ENCODE results near the gene ALCAM.

Gene ALCAM

GRCh38 chr3:105527535-105527934 lies 160.8 kb downstream of the ALCAM start:
- no peak for TF ChIP-seq REST (IDR thresholded peaks at IDR 0.05; ENCODE audit: insufficient replicate concordance, low read depth)
- no peaks in the 10 kb centered on the region for H3K27me3 ChIP-seq (ENCODE audit: insufficient read depth, poor library complexity, severe bottlenecking)
- no peak overlapping the region for H3K4me3 ChIP-seq (replicated peaks; ENCODE audit: insufficient read depth, low read length)
- no peak overlapping the region for H3K27ac ChIP-seq (replicated peaks)
- no peak for DNase-seq (ENCODE audit: low read depth in 1 of 2, low spot score in 1 of 2)

- Histone ChIP-seq H3K27me3 (ENCODE audit: insufficient read depth, poor library complexity, severe bottlenecking) (no peaks in the 10 kb centered on the region), H3K27ac (replicated peaks) (no peak overlapping the region), H3K4me3 (replicated peaks; ENCODE audit: insufficient read depth, low read length) (no peak overlapping the region)
- no peak for DNase-seq (ENCODE audit: low read depth in 1 of 2, low spot score in 1 of 2)
- TF ChIP-seq SPI1 (IDR thresholded peaks at IDR 0.05; ENCODE audit: borderline replicate concordance, low read depth) (no peak), GABPA (IDR thresholded peaks at IDR 0.05; ENCODE audit: low read depth) (no peak), REST (IDR thresholded peaks at IDR 0.05; ENCODE audit: insufficient replicate concordance, low read depth) (no peak), CTCF (IDR thresholded peaks at IDR 0.05; ENCODE audit: insufficient read depth, low read length) (no peak), POLR2AphosphoS5 (IDR thresholded peaks at IDR 0.05; ENCODE audit: low read depth) (no peak)
Measured at GRCh38 chr3:105527949-105528348, 161.2 kb downstream of the ALCAM start.

- no peak for TF ChIP-seq GABPA (IDR thresholded peaks at IDR 0.05; ENCODE audit: low read depth)
- TF ChIP-seq POLR2AphosphoS5 (IDR thresholded peaks at IDR 0.05; ENCODE audit: low read depth): no peak
- no peak for TF ChIP-seq SPI1 (IDR thresholded peaks at IDR 0.05; ENCODE audit: borderline replicate concordance, low read depth)
- no peak for TF ChIP-seq REST (IDR thresholded peaks at IDR 0.05; ENCODE audit: insufficient replicate concordance, low read depth)
- TF ChIP-seq CTCF (IDR thresholded peaks at IDR 0.05; ENCODE audit: insufficient read depth, low read length): no peak
- DNase-seq (ENCODE audit: low read depth in 1 of 2, low spot score in 1 of 2): no peak
- Histone ChIP-seq H3K27me3 (ENCODE audit: insufficient read depth, poor library complexity, severe bottlenecking) (no peaks in the 10 kb centered on the region), H3K27ac (replicated peaks) (no peak overlapping the region), H3K4me3 (replicated peaks; ENCODE audit: insufficient read depth, low read length) (no peak overlapping the region)
Measured at GRCh38 chr3:105528955-105529354, 162.2 kb downstream of the ALCAM start.

- Histone ChIP-seq H3K27ac (replicated peaks) (no peak overlapping the region), H3K27me3 (ENCODE audit: insufficient read depth, poor library complexity, severe bottlenecking) (no peaks in the 10 kb centered on the region), H3K4me3 (replicated peaks; ENCODE audit: insufficient read depth, low read length) (no peak overlapping the region)
- no peak for DNase-seq (ENCODE audit: low read depth in 1 of 2, low spot score in 1 of 2)
- no peak for TF ChIP-seq GABPA (IDR thresholded peaks at IDR 0.05; ENCODE audit: low read depth)
- TF ChIP-seq CTCF (IDR thresholded peaks at IDR 0.05; ENCODE audit: insufficient read depth, low read length): no peak
- no peak for TF ChIP-seq POLR2AphosphoS5 (IDR thresholded peaks at IDR 0.05; ENCODE audit: low read depth)
- TF ChIP-seq REST (IDR thresholded peaks at IDR 0.05; ENCODE audit: insufficient replicate concordance, low read depth): no peak
Measured at GRCh38 chr3:105529456-105529855, 162.7 kb downstream of the ALCAM start.
